GM18870 (cell line): ENCODE data around the gene SPTBN5.

ENCODE experiments used
- ATAC-seq: cut with Tn5 transposase; IDR thresholded peaks from one replicate; pipeline ENCODE4 v1.9.1; 2021; ENCODE audit warnings: moderate library complexity; ENCODE audit not compliant: unreplicated experiment

Gene SPTBN5

GRCh38 chr15:41926185-41927056, 32.6 kb upstream of the SPTBN5 start:
- ATAC-seq = no peak

GRCh38 chr15:41925086-41925608, 31.3 kb upstream of the SPTBN5 start:
- no peak for ATAC-seq

- ATAC-seq = no peak
These were observed 29.6 kb upstream of the SPTBN5 start for GRCh38 chr15:41923401-41923997.

DNA sequence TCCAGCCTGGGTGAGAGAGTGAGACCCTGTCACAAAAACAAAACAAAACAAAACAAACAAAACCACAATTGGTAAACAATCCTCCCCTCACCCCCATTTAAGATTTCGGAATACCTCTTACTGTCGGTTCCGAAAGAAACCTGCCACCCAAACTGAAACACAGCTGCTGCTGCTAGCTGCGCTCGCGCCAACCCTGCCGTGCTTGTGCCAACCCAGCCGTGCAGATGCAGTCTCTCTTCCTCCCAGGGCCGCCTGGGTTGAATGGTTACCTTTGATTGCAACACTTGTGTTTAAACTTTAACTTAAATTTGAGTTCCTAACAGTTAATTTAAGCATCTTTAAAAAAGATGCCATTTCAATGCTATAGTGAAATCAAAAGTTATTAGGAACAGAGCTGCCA, 28.5 kb upstream of the SPTBN5 start:
- no peak for ATAC-seq

DNA sequence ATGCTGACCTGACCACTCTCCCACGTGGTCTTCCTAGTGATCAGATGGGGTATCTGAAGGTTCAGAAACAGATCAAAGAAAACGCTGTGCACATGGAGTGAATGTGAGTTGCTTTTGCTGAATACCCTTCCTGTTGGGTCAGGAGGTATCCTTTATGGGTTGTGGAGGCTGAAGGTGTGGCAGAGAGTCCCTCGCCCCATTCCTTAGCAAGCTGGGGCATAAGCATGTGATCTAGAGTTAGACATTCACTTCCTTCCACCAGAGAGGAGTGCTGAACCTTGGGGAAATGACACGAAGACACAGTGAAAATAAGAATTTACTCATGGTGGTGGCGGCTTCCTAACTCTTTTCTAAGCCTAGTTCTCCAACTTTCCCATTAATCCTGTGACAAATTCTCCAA, 27.8 kb upstream of the SPTBN5 start:
- ATAC-seq = no peak

- no peak for ATAC-seq
These were observed 27.3 kb upstream of the SPTBN5 start for GRCh38 chr15:41921167-41921566.

DNA sequence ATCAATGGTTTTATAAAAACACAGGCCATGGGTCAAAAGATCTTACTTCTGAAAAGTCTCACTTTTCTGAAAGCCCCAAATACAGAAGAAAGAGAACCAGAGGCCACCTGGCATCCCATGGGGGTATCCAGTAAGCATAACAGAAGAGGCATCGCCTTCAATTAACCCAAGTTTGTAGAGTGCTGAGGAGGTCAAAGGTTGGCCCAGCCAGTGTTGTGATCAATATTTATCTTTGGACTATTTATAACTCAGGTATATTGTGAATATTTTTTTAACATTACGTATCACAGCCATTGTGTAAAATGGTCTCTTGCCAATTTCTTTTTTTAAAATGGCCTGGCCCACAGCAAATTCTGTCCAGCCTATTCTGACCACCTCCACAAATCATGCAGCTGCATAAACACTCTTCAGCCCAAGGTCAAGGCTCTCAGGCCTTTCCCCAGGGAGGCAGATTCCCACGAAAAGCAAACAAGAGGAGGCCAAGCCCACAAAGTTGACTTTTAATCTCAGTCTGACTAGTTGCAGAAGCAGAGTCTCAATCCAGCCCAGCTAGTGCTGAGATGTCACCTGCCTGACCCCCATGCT, 26.2 kb upstream of the SPTBN5 start:
- ATAC-seq = no peak

DNA sequence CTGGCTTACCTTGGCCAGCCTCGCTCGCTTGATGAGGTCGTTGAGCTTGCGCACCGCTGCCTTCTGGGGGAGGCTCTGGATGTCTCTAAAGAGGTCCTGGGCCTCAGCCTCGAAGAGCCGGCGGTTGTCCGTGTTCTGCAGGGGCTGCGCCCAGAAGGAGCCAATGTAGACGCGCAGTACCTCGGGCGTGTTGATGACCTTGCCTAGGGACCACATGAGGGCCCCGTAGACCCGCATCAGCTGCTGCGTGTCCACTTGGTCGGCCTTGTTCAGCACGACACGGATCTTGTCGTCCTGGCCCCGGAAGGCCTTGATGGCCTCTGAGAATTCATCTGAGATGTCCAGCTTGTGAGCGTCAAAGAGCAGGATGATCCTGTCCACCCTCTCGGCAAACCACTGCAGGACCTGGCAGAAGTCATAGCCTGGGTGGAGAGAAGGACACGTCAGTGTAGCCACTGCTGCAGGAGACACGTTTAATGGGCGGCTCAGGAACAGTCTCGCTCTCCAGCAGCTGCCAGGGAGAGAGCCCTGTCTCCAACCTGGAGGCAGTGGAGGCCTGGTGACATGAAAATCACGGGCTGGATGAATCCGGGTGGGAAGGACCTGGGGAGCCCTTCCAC, 25.5 kb upstream of the SPTBN5 start:
- no peak for ATAC-seq

DNA sequence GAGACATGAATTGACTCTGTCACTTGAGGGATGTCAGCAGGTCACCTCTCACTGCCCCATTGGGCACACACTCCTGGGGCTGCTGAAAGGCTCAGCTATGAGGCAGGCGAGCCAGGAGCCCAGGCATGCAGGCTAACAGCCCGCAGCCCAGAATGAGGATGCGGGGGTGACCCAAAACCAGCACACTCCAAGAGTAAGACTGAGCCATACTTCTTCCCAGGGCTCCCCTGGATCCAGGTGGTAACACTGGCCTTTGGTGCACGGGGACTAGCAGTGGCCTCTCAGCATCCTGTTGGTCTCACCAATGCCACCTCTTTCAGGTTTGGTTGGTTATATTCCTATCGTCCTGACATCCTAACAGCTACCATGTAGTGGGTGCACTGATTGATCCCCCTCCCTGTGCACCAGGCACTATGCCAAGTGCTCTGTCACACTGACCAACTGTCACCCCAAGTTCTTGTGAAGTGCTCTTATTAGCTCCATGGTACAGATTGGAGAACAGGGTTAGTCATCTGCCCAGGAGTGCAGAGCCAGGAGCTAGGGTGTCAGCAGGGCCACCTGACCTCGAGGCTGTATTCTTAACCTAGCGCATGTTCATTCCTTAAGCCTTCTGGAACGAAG, 24.8 kb upstream of the SPTBN5 start:
- ATAC-seq = no peak

DNA sequence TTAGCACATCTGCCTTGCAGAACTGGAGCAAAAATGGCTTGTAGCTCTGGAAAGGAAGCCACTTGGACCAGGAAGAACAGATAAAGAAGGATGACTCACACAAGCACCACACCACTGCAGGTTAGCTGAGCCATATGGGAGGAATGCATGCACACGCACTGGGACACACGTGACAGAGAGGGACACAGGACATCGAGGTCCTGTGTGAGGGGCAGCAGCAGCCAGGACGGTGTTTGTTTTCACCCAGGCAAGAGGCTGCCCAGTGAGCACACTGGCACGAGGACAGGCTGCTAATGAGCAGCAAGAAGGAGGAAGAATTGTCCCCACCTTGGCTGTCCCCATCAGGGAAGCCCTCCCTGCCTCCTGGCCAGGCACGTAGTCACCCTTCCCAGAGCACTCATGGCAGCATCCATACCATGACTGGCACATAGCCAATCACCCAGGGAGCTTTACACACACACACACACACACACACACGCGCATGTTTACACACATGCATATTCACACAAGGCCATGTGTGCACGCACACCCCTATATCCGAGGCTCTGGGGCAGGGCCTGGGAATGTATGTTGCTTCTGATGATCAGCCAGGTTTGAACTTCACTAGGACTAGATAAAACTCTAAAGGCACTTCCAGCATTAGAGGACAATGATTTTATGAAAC, 24.0 kb upstream of the SPTBN5 start:
- no peak for ATAC-seq

- no peak for ATAC-seq
These were observed 21.6 kb upstream of the SPTBN5 start for GRCh38 chr15:41915255-41915994.

- no peak for ATAC-seq
These were observed 20.6 kb upstream of the SPTBN5 start for GRCh38 chr15:41914411-41914810.

- ATAC-seq = no peak
These were observed 19.4 kb upstream of the SPTBN5 start for GRCh38 chr15:41913256-41913655.

- ATAC-seq = no peak
These were observed 18.0 kb upstream of the SPTBN5 start for GRCh38 chr15:41911691-41912345.

DNA sequence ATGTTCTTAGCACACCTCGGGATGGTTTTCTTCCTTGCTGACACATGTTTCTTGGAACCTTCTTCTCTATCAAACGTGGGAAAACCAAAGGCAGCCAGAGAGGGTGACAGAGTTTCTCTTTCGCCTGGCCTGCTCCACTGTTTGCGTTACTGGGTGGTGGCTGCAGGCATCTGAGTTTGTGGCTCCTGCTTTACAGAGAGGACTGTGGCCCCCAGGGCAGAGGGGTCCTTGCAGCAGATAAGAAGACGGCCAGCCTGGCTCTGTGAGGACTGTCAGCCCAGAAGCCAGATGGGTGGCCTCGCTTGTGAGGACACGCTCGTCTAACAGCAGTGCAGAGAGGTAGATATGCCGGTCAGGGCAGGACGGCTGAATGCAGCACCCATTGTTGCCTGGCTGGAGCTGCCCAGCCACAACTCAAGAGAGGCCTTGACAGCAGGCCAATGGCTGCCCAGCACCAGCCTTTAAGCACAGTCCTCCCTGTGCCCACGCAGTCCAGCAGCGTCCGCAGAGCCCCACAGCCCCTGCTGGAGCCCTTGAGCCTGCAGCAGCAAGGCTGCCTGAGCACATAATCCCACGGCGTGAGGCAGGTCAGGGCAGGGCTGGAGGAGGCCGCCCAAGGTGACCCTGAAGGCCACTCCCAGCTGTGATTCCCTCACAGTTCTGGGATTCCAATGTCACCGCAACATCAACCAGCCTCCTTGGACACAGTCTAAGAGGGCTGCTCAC, 15.0 kb upstream of the SPTBN5 start:
- ATAC-seq = no peak

GRCh38 chr15:41907141-41907540, 13.3 kb upstream of the SPTBN5 start:
- ATAC-seq = no peak

- ATAC-seq = no peak
These were observed 12.8 kb upstream of the SPTBN5 start for GRCh38 chr15:41906608-41907007.

DNA sequence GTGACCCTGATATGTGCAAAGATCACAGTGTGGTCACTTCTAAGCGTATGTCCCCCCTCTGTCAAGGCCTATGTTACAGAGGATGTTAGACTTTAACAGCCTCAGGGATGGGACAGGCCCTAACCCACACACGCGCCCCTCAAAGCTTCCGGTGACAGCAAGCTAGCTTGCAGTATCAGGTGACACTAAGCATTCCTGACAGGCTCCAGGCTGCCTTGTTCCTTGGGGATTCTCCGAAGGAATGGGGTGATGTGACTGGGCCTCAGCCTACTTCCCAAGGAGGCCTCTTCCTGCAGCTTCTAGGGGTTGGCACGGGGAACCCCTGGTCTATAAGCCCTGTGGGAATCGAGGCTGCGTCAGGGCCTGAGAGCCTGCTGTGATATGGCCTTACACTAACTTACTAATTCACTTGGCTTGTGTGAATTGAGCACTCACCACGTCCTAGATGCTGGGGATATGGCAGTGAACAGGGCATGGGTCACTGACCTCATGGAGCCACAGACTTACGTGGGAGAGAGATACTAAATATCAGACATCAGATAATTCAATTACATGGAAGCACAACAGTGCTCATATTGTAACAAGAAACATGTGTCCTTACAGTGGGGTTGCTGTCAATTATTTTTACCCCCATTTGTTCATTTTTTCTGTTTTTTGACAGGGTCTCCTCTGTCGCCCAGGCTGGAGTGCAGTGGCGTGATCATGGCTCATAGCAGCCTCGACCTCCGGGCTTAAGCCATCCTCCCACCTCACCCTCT, 11.4 kb upstream of the SPTBN5 start:
- no peak for ATAC-seq
